HepG2 (cell line): ENCODE measurements around the gene USP7. TPM values are rescaled to one million over a fixed set of nuclear protein-coding genes. Genes with fewer than 3 reads are reported as not detected.
A peak's percentile ranks its signal among the peaks of the same experiment; 100 is the strongest.

Experiments
- BRD4 ChIP-seq: sonication (generic); formaldehyde crosslinking; IDR thresholded peaks from 2 replicates; pipeline ENCODE4 v1.4.0; 2020; ENCODE audit warnings: missing genetic modification reagents
- EP300 ChIP-seq, 3 experiments: sonication (generic) in 1 of 3; formaldehyde crosslinking in 1 of 3; IDR thresholded peaks; 2 replicates each; pipeline versions ENCODE4 v1.5.1 to v1.6.1; 2011 to 2020; ENCODE audit warnings: low read depth in 2 of 3, low read length in 2 of 3, borderline replicate concordance in 1 of 3, improper control_type of control experiment in 1 of 3, mild to moderate bottlenecking in 1 of 3, missing genetic modification reagents in 1 of 3, moderate library complexity in 1 of 3
- KAT2B ChIP-seq: fragments of 150-350 bp; IDR thresholded peaks from 2 replicates; pipeline ENCODE4 v1.6.1; 2014; ENCODE audit warnings: low read depth, low read length, borderline replicate concordance
- MTERF4 ChIP-seq: sonication (generic); formaldehyde crosslinking; IDR thresholded peaks from 2 replicates; pipeline ENCODE4 v1.8.0; 2023; ENCODE audit warnings: mild to moderate bottlenecking, missing genetic modification reagents
- THAP7 ChIP-seq: sonication (generic); formaldehyde crosslinking; IDR thresholded peaks from 2 replicates; pipeline ENCODE4 v1.8.1; 2023; ENCODE audit warnings: mild to moderate bottlenecking, missing genetic modification reagents
- ZBTB33 ChIP-seq: sonication (generic); formaldehyde crosslinking; IDR thresholded peaks from 2 replicates; pipeline ENCODE4 v1.4.0; 2020; ENCODE audit warnings: missing genetic modification reagents
- ZBTB34 ChIP-seq: sonication (generic); formaldehyde crosslinking; IDR thresholded peaks from 2 replicates; pipeline ENCODE4 v1.8.0; 2022; ENCODE audit warnings: mild to moderate bottlenecking, missing genetic modification reagents
- ZNF350 ChIP-seq: sonication (generic); formaldehyde crosslinking; IDR thresholded peaks from 2 replicates; pipeline ENCODE4 v1.4.0; 2020; ENCODE audit warnings: mild to moderate bottlenecking, low read depth, missing genetic modification reagents, borderline replicate concordance
- ZNF512 ChIP-seq: sonication (generic); formaldehyde crosslinking; IDR thresholded peaks from 2 replicates; pipeline ENCODE4 v1.4.0; 2020; ENCODE audit warnings: mild to moderate bottlenecking, missing genetic modification reagents
- ZNF609 ChIP-seq: sonication (generic); formaldehyde crosslinking; IDR thresholded peaks from 2 replicates; pipeline ENCODE4 v1.4.0; 2020; ENCODE audit warnings: mild to moderate bottlenecking, missing genetic modification reagents, borderline replicate concordance
- ZNF770 ChIP-seq: sonication (generic); formaldehyde crosslinking; IDR thresholded peaks from 2 replicates; pipeline ENCODE4 v1.5.0; 2020; ENCODE audit warnings: mild to moderate bottlenecking, missing genetic modification reagents
- polyA plus RNA-seq, 8 experiments: library from polyadenylated mRNA; depleted of rRNA in 3 of 8; stranded (reverse) in 7 of 8; unstranded in 1 of 8; fragments of >200 nt; fragmentation: Illumina TruSeq in 4 of 8; extraction: Trizol in 4 of 8; gene quantifications; 2 replicates each; pipeline versions ENCODE4 v1.2.1 to v1.2.3, GENCODE V29; 2011 to 2016; ENCODE audit warnings: low read depth in 4 of 8, missing spikeins in 1 of 8, mixed read lengths in 1 of 8; ENCODE audit not compliant: insufficient read depth in 1 of 8
- total RNA-seq, 5 experiments: library from RNA; depleted of rRNA; stranded (reverse); fragments of >200 nt; fragmentation: Illumina TruSeq; extraction: Trizol; gene quantifications; 2 replicates each; pipeline ENCODE4 v1.2.3, GENCODE V29; 2016; ENCODE audit warnings: low read depth in 1 of 5

USP7 gene
- total and polyA plus RNA-seq, 2 of the 13 experiments (the other 11 are each of a cell fraction or from before 2014, with no cell fraction given), result 52.5 to 173 TPM

GRCh38 chr16:8863594-8864424, 99.9 kb downstream of the USP7 start (continued):
- TF ChIP-seq EP300 (IDR thresholded peaks at IDR 0.05; ENCODE audit: low read depth in 2 of 2, low read length in 2 of 2), result peak; percentile 92 to 95
- peak; percentile 86; the same call in 1 of the 2 replicates for TF ChIP-seq EP300 (CRISPR knock-in tag; IDR thresholded peaks at IDR 0.05; ENCODE audit: borderline replicate concordance)
- TF ChIP-seq ZNF770 (CRISPR knock-in tag), result peak; percentile 88
- peak; percentile 100 for TF ChIP-seq ZNF350
- no peak for TF ChIP-seq KAT2B
- peak; percentile 42 for TF ChIP-seq ZBTB33
- peak; percentile 76; the same call in 1 of the 2 replicates for TF ChIP-seq ZNF512 (CRISPR knock-in tag)
- TF ChIP-seq MTERF4 (CRISPR knock-in tag), result peak; percentile 88
- TF ChIP-seq THAP7 (CRISPR knock-in tag), result no peak; the same call in none of the 2 replicates
- TF ChIP-seq ZNF609, result peak; percentile 96
- peak; percentile 97 for TF ChIP-seq ZBTB34 (CRISPR knock-in tag)
- peak; percentile 67 for TF ChIP-seq BRD4 (CRISPR knock-in tag)
